ENCODE data around the gene PPARG.

DNA sequence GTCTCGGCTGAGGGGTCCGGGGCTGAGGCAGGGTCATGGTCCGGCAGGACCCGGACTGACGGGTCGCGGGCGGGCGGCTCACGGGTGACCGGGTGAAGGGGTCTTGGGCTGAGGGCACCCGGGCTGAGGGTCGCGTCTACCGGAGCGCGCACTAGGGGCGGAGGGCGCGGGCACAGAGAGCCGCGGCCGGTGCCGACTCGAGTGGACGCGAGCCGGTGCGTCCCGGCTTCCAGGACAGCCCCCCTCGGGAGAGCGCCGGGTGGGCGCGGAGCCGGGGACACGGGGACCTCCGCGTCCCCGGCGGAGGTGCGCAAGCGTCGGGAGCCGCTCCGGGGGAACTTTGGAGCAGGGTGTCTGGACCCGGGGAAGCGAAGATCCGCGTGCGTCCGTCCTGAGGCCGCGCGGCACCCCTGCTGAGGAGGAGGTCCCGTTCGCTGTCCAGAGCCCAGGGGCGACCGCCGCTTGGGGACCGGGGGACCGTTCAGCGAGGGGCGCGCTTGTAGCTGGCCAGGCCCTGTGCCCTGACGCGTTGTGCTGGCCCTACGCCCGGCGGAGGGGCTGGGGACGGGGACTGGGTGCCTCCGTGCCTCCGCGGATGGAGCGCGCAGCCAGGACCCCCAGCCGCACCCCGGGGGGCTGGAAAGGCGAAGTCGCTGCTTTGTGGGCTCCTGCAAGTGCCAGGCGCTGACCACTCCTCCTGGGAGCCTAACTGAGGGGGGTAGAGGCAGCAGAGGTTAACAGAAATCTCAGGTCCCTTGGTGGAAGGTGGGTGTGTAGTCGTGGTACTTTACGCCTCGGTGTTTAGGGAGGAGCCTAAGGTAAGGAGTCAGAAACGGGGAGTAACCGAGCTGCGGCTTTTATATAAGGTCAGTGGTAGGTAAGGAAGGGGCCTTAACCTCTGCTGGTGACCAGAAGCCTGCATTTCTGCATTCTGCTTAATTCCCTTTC, at the start of gene PPARG:
- TF ChIP-seq RAD21 (IDR thresholded peaks at IDR 0.05; ENCODE audit: low read length) (no peak), POLR2AphosphoS5 (IDR thresholded peaks at IDR 0.05; ENCODE audit: low read depth, low read length) (no peak), NRF1 (IDR thresholded peaks at IDR 0.05; ENCODE audit: low read depth, low read length) (0 out of 2 replicates have a peak, but pooled peaks have one; percentile 4), SMC3 (IDR thresholded peaks at IDR 0.05; ENCODE audit: low read depth, low read length) (no peak), NFIC (IDR thresholded peaks at IDR 0.05; ENCODE audit: borderline replicate concordance) (no peak), CHD2 (IDR thresholded peaks at IDR 0.05; ENCODE audit: low read length, partially characterized antibody) (no peak), MXI1 (IDR thresholded peaks at IDR 0.05; ENCODE audit: low read depth, low read length) (no peak), RFX5 (IDR thresholded peaks at IDR 0.05; ENCODE audit: low read length) (no peak), EZH2phosphoT487 (IDR thresholded peaks at IDR 0.05; ENCODE audit: borderline replicate concordance, low read depth) (no peak), FOXM1 (IDR thresholded peaks at IDR 0.05; ENCODE audit: low read depth) (no peak)
- TF ChIP-seq, protein P1, sequence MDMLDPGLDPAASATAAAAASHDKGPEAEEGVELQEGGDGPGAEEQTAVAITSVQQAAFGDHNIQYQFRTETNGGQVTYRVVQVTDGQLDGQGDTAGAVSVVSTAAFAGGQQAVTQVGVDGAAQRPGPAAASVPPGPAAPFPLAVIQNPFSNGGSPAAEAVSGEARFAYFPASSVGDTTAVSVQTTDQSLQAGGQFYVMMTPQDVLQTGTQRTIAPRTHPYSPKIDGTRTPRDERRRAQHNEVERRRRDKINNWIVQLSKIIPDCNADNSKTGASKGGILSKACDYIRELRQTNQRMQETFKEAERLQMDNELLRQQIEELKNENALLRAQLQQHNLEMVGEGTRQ (IDR thresholded peaks at IDR 0.05; ENCODE audit: borderline replicate concordance, low read depth, low read length) = no peak
- TF ChIP-seq, protein P2, sequence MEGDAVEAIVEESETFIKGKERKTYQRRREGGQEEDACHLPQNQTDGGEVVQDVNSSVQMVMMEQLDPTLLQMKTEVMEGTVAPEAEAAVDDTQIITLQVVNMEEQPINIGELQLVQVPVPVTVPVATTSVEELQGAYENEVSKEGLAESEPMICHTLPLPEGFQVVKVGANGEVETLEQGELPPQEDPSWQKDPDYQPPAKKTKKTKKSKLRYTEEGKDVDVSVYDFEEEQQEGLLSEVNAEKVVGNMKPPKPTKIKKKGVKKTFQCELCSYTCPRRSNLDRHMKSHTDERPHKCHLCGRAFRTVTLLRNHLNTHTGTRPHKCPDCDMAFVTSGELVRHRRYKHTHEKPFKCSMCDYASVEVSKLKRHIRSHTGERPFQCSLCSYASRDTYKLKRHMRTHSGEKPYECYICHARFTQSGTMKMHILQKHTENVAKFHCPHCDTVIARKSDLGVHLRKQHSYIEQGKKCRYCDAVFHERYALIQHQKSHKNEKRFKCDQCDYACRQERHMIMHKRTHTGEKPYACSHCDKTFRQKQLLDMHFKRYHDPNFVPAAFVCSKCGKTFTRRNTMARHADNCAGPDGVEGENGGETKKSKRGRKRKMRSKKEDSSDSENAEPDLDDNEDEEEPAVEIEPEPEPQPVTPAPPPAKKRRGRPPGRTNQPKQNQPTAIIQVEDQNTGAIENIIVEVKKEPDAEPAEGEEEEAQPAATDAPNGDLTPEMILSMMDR (IDR thresholded peaks at IDR 0.05) = no peak
- TF ChIP-seq, protein P3, sequence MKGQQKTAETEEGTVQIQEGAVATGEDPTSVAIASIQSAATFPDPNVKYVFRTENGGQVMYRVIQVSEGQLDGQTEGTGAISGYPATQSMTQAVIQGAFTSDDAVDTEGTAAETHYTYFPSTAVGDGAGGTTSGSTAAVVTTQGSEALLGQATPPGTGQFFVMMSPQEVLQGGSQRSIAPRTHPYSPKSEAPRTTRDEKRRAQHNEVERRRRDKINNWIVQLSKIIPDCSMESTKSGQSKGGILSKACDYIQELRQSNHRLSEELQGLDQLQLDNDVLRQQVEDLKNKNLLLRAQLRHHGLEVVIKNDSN (IDR thresholded peaks at IDR 0.05; ENCODE audit: borderline replicate concordance, low read depth) = no peak
- TF ChIP-seq, protein P4, sequence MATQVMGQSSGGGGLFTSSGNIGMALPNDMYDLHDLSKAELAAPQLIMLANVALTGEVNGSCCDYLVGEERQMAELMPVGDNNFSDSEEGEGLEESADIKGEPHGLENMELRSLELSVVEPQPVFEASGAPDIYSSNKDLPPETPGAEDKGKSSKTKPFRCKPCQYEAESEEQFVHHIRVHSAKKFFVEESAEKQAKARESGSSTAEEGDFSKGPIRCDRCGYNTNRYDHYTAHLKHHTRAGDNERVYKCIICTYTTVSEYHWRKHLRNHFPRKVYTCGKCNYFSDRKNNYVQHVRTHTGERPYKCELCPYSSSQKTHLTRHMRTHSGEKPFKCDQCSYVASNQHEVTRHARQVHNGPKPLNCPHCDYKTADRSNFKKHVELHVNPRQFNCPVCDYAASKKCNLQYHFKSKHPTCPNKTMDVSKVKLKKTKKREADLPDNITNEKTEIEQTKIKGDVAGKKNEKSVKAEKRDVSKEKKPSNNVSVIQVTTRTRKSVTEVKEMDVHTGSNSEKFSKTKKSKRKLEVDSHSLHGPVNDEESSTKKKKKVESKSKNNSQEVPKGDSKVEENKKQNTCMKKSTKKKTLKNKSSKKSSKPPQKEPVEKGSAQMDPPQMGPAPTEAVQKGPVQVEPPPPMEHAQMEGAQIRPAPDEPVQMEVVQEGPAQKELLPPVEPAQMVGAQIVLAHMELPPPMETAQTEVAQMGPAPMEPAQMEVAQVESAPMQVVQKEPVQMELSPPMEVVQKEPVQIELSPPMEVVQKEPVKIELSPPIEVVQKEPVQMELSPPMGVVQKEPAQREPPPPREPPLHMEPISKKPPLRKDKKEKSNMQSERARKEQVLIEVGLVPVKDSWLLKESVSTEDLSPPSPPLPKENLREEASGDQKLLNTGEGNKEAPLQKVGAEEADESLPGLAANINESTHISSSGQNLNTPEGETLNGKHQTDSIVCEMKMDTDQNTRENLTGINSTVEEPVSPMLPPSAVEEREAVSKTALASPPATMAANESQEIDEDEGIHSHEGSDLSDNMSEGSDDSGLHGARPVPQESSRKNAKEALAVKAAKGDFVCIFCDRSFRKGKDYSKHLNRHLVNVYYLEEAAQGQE (IDR thresholded peaks at IDR 0.05; ENCODE audit: low read depth, low read length) = no peak

All from SK-N-SH (cell line).